Mammary microvascular endothelial cell (primary cell): ENCODE measurements around the gene TPK1. TPM values are rescaled to one million over a fixed set of nuclear protein-coding genes. Genes with fewer than 3 reads are reported as not detected.

Experiments
- total RNA-seq: library from RNA; depleted of rRNA; stranded (reverse); fragments of >200 nt; gene quantifications from 2 replicates; pipeline ENCODE4 v1.2.3, GENCODE V29; 2015

TPK1 gene
- 17.7 and 19.1 TPM in 2 replicates for total RNA-seq

DNA sequence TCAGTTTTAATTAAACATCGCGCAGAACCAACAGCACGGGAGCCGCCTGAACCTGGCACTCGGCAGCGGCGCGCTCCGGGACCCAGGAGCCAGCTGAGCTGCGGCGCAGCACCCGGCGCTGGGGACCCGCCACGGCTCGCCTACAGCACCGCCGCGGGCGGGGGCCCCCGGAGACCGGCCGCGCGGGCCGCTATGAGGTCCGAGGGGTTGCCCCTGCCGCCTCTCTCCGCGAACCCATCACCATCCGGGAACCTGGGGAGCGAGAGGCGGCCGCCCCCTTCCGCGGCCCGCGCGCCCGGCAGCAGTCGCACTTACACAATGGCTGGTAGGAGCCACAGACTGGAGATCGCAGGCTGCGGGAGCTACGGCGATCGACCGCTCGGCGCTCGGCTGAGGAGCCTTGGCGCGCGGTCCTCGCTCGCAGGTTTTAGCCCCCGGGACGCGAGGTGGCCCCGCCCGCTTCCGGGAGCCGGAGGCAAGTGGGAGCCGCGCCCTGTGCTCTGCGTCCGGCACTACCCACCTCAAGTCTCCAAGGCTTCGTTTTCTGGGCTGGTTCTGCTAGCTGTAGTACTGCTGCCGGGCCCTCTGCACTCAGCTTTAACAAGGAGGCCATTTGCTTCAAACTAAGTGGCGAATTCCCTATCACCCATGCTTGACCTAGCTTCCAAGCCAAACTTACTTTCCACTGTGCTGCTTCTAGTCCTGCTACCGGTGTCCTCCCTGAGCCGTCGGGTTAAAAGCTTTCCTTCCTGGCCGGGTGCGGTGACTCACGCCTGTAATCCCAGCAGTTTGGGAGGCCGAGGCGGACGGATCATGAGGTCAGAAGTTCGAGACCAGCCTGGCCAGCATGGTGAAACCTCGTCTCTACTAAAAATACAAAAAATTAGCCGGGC, at the start of gene TPK1:
TPK1 (minus strand) TSS at position 402 of the 893 bp plus-strand sequence. CDS start 451 bp downstream, outside the sequence.

DNA sequence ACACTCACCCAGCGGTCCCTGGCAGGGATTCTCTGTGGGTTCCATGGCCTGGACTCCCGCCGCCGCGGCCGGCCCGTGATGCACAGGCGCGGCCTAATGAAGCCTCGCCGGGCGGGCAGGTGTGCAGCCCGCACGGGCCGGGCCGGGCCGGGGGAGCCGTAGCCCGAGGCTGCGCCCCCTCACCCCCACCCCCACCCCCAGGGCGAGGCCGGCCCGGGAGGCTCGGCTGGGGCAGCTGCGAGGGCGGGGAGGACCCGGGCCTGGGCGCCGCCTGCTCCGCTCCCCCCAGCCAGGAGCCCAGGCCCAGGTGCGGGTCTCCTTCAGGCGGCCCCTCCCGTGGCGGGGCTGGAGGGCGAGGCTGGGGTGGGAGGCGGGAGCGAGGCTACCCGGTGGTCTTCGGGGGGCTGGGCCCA, 432.2 kb downstream of the TPK1 start, which contains the start of gene NOBOX:
NOBOX (minus strand) TSS at position 45 of the 413 bp plus-strand sequence.

